Brain microvascular endothelial cell (primary cell): ENCODE data around the gene ASCC3.

Experiments
- DNase-seq: peaks from one replicate; pipeline ENCODE4 v3.0.0-alpha.2; 2020
- H3K27ac ChIP-seq: fragments of 250-450 bp; sonication (Bioruptor Pico); 2 replicates; pipeline ENCODE4 v1.5.1; 2020; ENCODE audit warnings: mild to moderate bottlenecking, moderate library complexity
- H3K27me3 ChIP-seq: fragments of 250-450 bp; sonication (Bioruptor Pico); replicated peaks from 2 replicates; pipeline ENCODE4 v1.5.1; 2020; ENCODE audit warnings: mild to moderate bottlenecking
- H3K36me3 ChIP-seq: fragments of 250-450 bp; sonication (Bioruptor Pico); replicated peaks from 2 replicates; pipeline ENCODE4 v1.5.1; 2020; ENCODE audit warnings: mild to moderate bottlenecking
- H3K4me3 ChIP-seq: 2 replicates; pipeline ENCODE4 v1.5.1; 2011; ENCODE audit warnings: low read depth, mild to moderate bottlenecking, control low read depth, low read length, moderate library complexity
- in situ Hi-C: cut with HindIII; loops from 2 replicates; pipeline ENCODE4 v1.10.0; 2017; ENCODE audit warnings: low sequenced_read_pairs, low pct_ligation_motif_present
- TF ChIP-seq, protein P1 (sequence below): IDR thresholded peaks from 2 replicates; pipeline ENCODE4 v1.5.1; 2011; ENCODE audit warnings: low read depth, mild to moderate bottlenecking, moderate library complexity, low read length, control low read depth, inconsistent platforms; ENCODE audit errors: missing control alignments

ASCC3 gene

GRCh38 chr6:100468016-100468622, 413.0 kb downstream of the ASCC3 start:
- in situ Hi-C loops: loop anchor here (25.0 kb wide), 1 partner anchor 856 kb away; the partner anchor contains the start of gene PRDM13
- no peaks in the 10 kb centered on the region for H3K36me3 ChIP-seq
- no peak overlapping the region for H3K27ac ChIP-seq
- H3K4me3 ChIP-seq: no peak overlapping the region
- TF ChIP-seq, protein P1, sequence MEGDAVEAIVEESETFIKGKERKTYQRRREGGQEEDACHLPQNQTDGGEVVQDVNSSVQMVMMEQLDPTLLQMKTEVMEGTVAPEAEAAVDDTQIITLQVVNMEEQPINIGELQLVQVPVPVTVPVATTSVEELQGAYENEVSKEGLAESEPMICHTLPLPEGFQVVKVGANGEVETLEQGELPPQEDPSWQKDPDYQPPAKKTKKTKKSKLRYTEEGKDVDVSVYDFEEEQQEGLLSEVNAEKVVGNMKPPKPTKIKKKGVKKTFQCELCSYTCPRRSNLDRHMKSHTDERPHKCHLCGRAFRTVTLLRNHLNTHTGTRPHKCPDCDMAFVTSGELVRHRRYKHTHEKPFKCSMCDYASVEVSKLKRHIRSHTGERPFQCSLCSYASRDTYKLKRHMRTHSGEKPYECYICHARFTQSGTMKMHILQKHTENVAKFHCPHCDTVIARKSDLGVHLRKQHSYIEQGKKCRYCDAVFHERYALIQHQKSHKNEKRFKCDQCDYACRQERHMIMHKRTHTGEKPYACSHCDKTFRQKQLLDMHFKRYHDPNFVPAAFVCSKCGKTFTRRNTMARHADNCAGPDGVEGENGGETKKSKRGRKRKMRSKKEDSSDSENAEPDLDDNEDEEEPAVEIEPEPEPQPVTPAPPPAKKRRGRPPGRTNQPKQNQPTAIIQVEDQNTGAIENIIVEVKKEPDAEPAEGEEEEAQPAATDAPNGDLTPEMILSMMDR: no peak
- no peak for DNase-seq
- H3K27me3 ChIP-seq: peaks cover 92% of the 10 kb centered on the region

DNA sequence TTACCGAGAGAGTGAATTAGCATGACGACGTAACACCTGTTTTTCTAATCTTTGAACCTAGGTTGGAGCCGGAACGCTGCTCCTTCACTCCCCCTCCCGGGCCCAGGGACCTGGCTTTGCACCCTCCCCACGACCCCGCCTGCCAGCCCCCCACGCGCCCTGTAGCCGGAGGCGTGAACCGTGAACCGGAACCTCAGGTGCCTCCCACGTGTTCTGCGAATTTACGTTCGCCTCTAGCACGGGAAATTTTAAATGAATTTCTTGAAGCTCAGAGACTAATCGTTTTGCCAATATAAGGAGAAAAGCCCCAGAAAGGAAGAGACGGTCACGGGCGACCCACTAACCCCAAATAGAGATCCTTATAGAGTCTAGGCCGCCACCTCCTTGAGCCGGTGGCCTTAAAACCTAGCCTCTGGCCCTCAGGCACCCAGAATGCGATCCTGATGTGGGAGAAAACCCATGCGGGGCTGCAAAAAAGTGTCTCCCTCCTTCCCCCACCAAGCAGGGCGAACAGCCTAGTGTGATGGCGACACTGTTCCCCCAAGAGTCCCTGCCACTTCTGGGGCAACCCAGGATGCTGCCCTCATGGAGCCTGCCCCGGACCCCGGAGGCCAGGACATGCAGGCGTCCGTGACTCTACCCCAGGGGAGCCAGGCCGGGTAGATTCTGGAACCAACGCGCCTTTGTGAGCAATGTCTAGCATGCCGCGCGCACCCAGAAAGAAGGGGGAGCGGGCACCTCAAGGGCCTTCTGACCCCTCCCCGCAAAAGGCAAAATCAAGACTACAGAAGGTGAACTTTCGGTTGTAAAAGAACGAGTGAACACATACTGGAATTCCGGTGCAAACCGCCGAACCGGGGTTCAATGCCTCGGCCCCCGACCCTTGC, 413.8 kb downstream of the ASCC3 start:
- Histone ChIP-seq H3K36me3 (no peaks in the 10 kb centered on the region), H3K4me3 (no peak overlapping the region), H3K27ac (no peak overlapping the region), H3K27me3 (peaks cover 95% of the 10 kb centered on the region)
- in situ Hi-C loops: loop anchor here (25.0 kb wide), 1 partner anchor 855 kb away; the partner anchor contains the start of gene PRDM13
- TF ChIP-seq, protein P1: no peak
- DNase-seq: no peak

GRCh38 chr6:100466410-100467128, 414.6 kb downstream of the ASCC3 start:
- Histone ChIP-seq H3K36me3 (no peaks in the 10 kb centered on the region), H3K27ac (no peak overlapping the region), H3K27me3 (peaks cover 95% of the 10 kb centered on the region), H3K4me3 (no peak overlapping the region)
- TF ChIP-seq, protein P1: no peak
- DNase-seq: no peak
- in situ Hi-C loops: loop anchor here (25.0 kb wide), 1 partner anchor 854 kb away; the partner anchor contains the start of gene PRDM13

- Histone ChIP-seq H3K27me3 (peaks cover 95% of the 10 kb centered on the region), H3K27ac (no peak overlapping the region), H3K4me3 (no peak overlapping the region), H3K36me3 (no peaks in the 10 kb centered on the region)
- in situ Hi-C loops: loop anchor here (25.0 kb wide), 1 partner anchor 854 kb away; the partner anchor contains the start of gene PRDM13
- TF ChIP-seq, protein P1: no peak
- DNase-seq: no peak
Measured at GRCh38 chr6:100465701-100466409, 415.3 kb downstream of the ASCC3 start.
